Heart left ventricle (tissue), 16 donors: ENCODE data around the gene RAB33B. TPM values are rescaled to one million over a fixed set of nuclear protein-coding genes. Genes with fewer than 3 reads are reported as not detected.
"Not testable (repeated sequence)": the region's sequence is repeated elsewhere in the genome, so short reads cannot be mapped to it uniquely, and the experiment has no call there.

Experiments used
- ATAC-seq, 4 donors: fragments of 200-7000 bp; cut with Tn5 transposase; one replicate each; pipeline ENCODE4 v1.9.1; 2020 to 2022; ENCODE audit warnings: moderate library complexity in 4 of 4, mild to moderate bottlenecking in 3 of 4, moderate number of reproducible peaks in 1 of 4
- DNase-seq, 5 donors: peaks; one replicate each; pipeline ENCODE4 v3.0.0-alpha.2; 2020
- H3K27ac ChIP-seq, 12 donors: fragments of 200-600 bp; sonication (generic) in 4 of 12; one replicate each; pipeline versions ENCODE4 v1.5.0 to v1.8.0; 2016 to 2022; ENCODE audit warnings: mild to moderate bottlenecking in 2 of 12
- H3K27me3 ChIP-seq, 9 donors: fragments of 200-600 bp; sonication (generic) in 2 of 9; one replicate each; pipeline versions ENCODE4 v1.5.1 to v1.8.0; 2016 to 2022; ENCODE audit warnings: mild to moderate bottlenecking in 3 of 9
- H3K36me3 ChIP-seq, 9 donors: fragments of 200-600 bp; sonication (generic) in 2 of 9; one replicate each; pipeline versions ENCODE4 v1.5.0 to v1.8.0; 2018 to 2022; ENCODE audit warnings: mild to moderate bottlenecking in 2 of 9
- H3K4me1 ChIP-seq, 12 donors: fragments of 200-600 bp; sonication (generic) in 4 of 12; one replicate each; pipeline versions ENCODE4 v1.5.0 to v1.8.0; 2016 to 2022; ENCODE audit warnings: mild to moderate bottlenecking in 3 of 12
- H3K4me3 ChIP-seq, 12 donors: fragments of 200-600 bp; sonication (generic) in 4 of 12; one replicate each; pipeline versions ENCODE4 v1.5.0 to v1.8.0; 2017 to 2022; ENCODE audit warnings: mild to moderate bottlenecking in 9 of 12, moderate library complexity in 4 of 12
- H3K9me3 ChIP-seq, 12 donors: fragments of 200-600 bp; sonication (generic) in 4 of 12; one replicate each; pipeline versions ENCODE4 v1.5.0 to v1.8.0; 2016 to 2022; ENCODE audit warnings: mild to moderate bottlenecking in 1 of 12
- CTCF ChIP-seq, 12 donors: fragments of 200-600 bp; sonication (generic) in 4 of 12; IDR thresholded peaks; one replicate each; pipeline versions ENCODE4 v1.5.0 to v1.8.0; 2018 to 2022; ENCODE audit warnings: antibody characterized with exemption in 12 of 12, mild to moderate bottlenecking in 5 of 12
- POLR2A ChIP-seq, 2 donors: fragments of 450-650 bp; IDR thresholded peaks; one replicate each; pipeline ENCODE4 v1.6.1; 2017; ENCODE audit warnings: antibody characterized with exemption in 2 of 2, mild to moderate bottlenecking in 2 of 2, moderate library complexity in 2 of 2
- whole genome bisulfite sequencing, 4 donors: extraction: QIAGEN DNeasy Blood & Tissue Kit in 2 of 4; methylation state at CpG; one replicate each; pipeline versions ENCODE4 v1.1.5 to v1.1.7; 2013 to 2018; 5-methylcytosine and 5-hydroxymethylcytosine counted together
- intact Hi-C, 10 donors: fragments of 100-400 bp; cut with DNase I; formaldehyde crosslinking; loops; one replicate each; pipeline versions ENCODE4 v1.11.1 to v1.14.2; 2022
- polyA plus RNA-seq, 2 donors: library from polyadenylated mRNA; stranded (reverse); fragments of 200-250 nt; gene quantifications; one replicate each; pipeline ENCODE4 v1.2.3, GENCODE V29; 2013
- total RNA-seq, 9 donors: library from RNA; depleted of rRNA in 2 of 9; stranded (reverse); fragments of >200 nt in 2 of 9; fragmentation: NEBNext Ultra II Directional in 3 of 9; extraction: Animal tissue kit (Norgen Biotek cat#: 25700) in 3 of 9; gene quantifications; one replicate each; pipeline versions ENCODE4 v1.1.0 to v1.2.4, GENCODE V29; 2016 to 2023
- donor health status: ischemic (EF 13 %, LVEDD 7.1; RV severe dilation, severe dysfunction).
- donor health status: healthy with polysubstance abuse.
- donor health status: DM: no; HTN: yes; CAD: no.
- donor health status: DM: no; HTN: no; CAD: no.
- donor health status: ischemic (EF 25% LVEDD 6.9; RV normal size, moderate dysfunction).
- donor health status: ischemic (EF 25% LVEDD 5.7; RV mildly dilated, moderate dysfunction).
- donor health status: healthy.
- donor health status: DM: yes; HTN: yes; CAD: no.
- donor health status: ischemic (EF 35%, LVEDD 5.7; RV mildly dilated, moderate dysfunction).
- donor health status: nonischemic (EF 11% LVEDD 7.7; RV severe dilation, severe dysfunction).
- donor health status: DM: yes; HTN: yes; CAD: no.
- donor health status: PGD.
- donor health status: ischemic (EF 29% LVEDD 5.4; RV normal size, mild dysfunction).
- donor health status: nonischemic (EF 23%, LVEDD 6.1; RV moderate dilation, normal function).

The RAB33B gene
- total and polyA plus RNA-seq, 11 donors, result 2.3 to 9.4 (median 6.6) TPM

GRCh38 chr4:139460565-139460964 lies 6.6 kb downstream of the RAB33B start:
- no peak overlapping the region for H3K27ac ChIP-seq

GRCh38 chr4:139461022-139461628 lies 7.2 kb downstream of the RAB33B start:
- DNase-seq (no peak), ATAC-seq (peak in 2 of 4 donors; percentile 54 to 57)
- H3K27me3 ChIP-seq, result no peaks in the 10 kb centered on the region
- H3K4me1 ChIP-seq, result peaks cover 0 to 31% (median 18%) of the 10 kb centered on the region in 12 donors
- no peak overlapping the region for H3K27ac ChIP-seq
- intact Hi-C loops, result no loop called here
- H3K4me3 ChIP-seq, result no peak overlapping the region
- no peak for TF ChIP-seq POLR2A (IDR thresholded peaks at IDR 0.05)
- H3K9me3 ChIP-seq, result peaks cover 0 to 4% (median 0%) of the 10 kb centered on the region in 12 donors
- no peaks in the 10 kb centered on the region for H3K36me3 ChIP-seq
- WGBS, 4 donors, result 64 to 75% (median 73%) methylated on average over 5 of the region's 5 CpGs

More at GRCh38 chr4:139460565-139460964, 6.6 kb downstream of the RAB33B start:
- ATAC-seq (no peak), DNase-seq (no peak)
- intact Hi-C loops, result no loop called here
- H3K4me1 ChIP-seq, result peaks cover 0 to 33% (median 23%) of the 10 kb centered on the region in 12 donors
- no peaks in the 10 kb centered on the region for H3K27me3 ChIP-seq
- WGBS, 4 donors, result 91 to 97% (median 94%) methylated on average over 3 of the region's 3 CpGs
- no peaks in the 10 kb centered on the region for H3K36me3 ChIP-seq
- TF ChIP-seq POLR2A (IDR thresholded peaks at IDR 0.05), result no peak
- peaks cover 0 to 4% (median 0%) of the 10 kb centered on the region in 12 donors for H3K9me3 ChIP-seq
- no peak overlapping the region for H3K4me3 ChIP-seq

GRCh38 chr4:139464512-139464911 lies 10.6 kb downstream of the RAB33B start:
- ATAC-seq, H3K27me3 ChIP-seq, DNase-seq, H3K36me3 ChIP-seq, H3K4me3 ChIP-seq, H3K27ac ChIP-seq, H3K4me1 ChIP-seq, intact Hi-C loops: not testable (repeated sequence)
- 96 to 100% (median 97%) methylated on average over 5 of the region's 5 CpGs for WGBS, 4 donors
- H3K9me3 ChIP-seq, result peaks cover 0 to 20% (median 8%) of the 10 kb centered on the region in 12 donors

GRCh38 chr4:139465922-139466321 lies 12.0 kb downstream of the RAB33B start:
- ATAC-seq (no peak), DNase-seq (no peak)
- WGBS, 4 donors, result 71 to 99% (median 74%) methylated on average over 4 of the region's 4 CpGs
- Histone ChIP-seq H3K27ac (no peak overlapping the region), H3K4me1 (peaks cover 0 to 5% (median 0%) of the 10 kb centered on the region in 12 donors), H3K36me3 (no peaks in the 10 kb centered on the region), H3K27me3 (no peaks in the 10 kb centered on the region), H3K9me3 (peaks cover 0 to 23% (median 8%) of the 10 kb centered on the region in 12 donors), H3K4me3 (no peak overlapping the region)
- TF ChIP-seq CTCF (IDR thresholded peaks at IDR 0.05) (no peak), POLR2A (IDR thresholded peaks at IDR 0.05) (no peak)
- intact Hi-C loops, result no loop called here

GRCh38 chr4:139468756-139469155 lies 14.8 kb downstream of the RAB33B start:
- DNase-seq, ATAC-seq, intact Hi-C loops: not testable (repeated sequence)

GRCh38 chr4:139469216-139469615 lies 15.3 kb downstream of the RAB33B start:
- 89 to 94% (median 91%) methylated on average over 2 of the region's 2 CpGs for WGBS, 4 donors
- peaks cover 0 to 5% (median 0%) of the 10 kb centered on the region in 12 donors for H3K4me1 ChIP-seq
- no peaks in the 10 kb centered on the region for H3K27me3 ChIP-seq
- peaks cover 0 to 24% (median 18%) of the 10 kb centered on the region in 9 donors for H3K36me3 ChIP-seq
- intact Hi-C loops, result no loop called here
- DNase-seq (no peak), ATAC-seq (no peak)
- TF ChIP-seq POLR2A (IDR thresholded peaks at IDR 0.05) (no peak), CTCF (IDR thresholded peaks at IDR 0.05) (no peak)
- H3K9me3 ChIP-seq, result peaks cover 0 to 35% (median 11%) of the 10 kb centered on the region in 12 donors
- no peak overlapping the region for H3K4me3 ChIP-seq
- no peak overlapping the region for H3K27ac ChIP-seq

More at GRCh38 chr4:139468756-139469155, 14.8 kb downstream of the RAB33B start:
- not testable (repeated sequence) for H3K27ac ChIP-seq, H3K27me3 ChIP-seq, H3K4me1 ChIP-seq, H3K4me3 ChIP-seq
- Histone ChIP-seq H3K36me3 (peaks cover 0 to 20% (median 13%) of the 10 kb centered on the region in 9 donors), H3K9me3 (peaks cover 0 to 35% (median 11%) of the 10 kb centered on the region in 12 donors)
